IMR-90 (cell line): ENCODE measurements around the gene NKD1. TPM values are rescaled to one million over a fixed set of nuclear protein-coding genes. Genes with fewer than 3 reads are reported as not detected.
A peak's percentile ranks its signal among the peaks of the same experiment; 100 is the strongest.

Experiments
- ATAC-seq: fragments of 200-7000 bp; cut with Tn5 transposase; 2 replicates; pipeline ENCODE4 v1.9.1; 2020; ENCODE audit warnings: low read depth, mild to moderate bottlenecking, moderate library complexity
- BruUV-seq: library from RNA; stranded (reverse); fragments of 400-500 nt; replicated peaks from 2 replicates; lab custom pipeline; 2021; lab: Mats Ljungman, UMichigan
- CTCF ChIA-PET: fragments of 300-600 bp; formaldehyde crosslinking; extraction: SDS; loops from one replicate; lab custom pipeline; 2021; ENCODE audit warnings: antibody characterized with exemption; lab: Yijun Ruan, JAX
- POLR2A ChIA-PET: fragments of 300-600 bp; sonication (Branson Sonifier 250); formaldehyde crosslinking; loops from one replicate; lab custom pipeline; 2022; ENCODE audit warnings: antibody characterized with exemption; ENCODE audit not compliant: unreplicated experiment; lab: Charles Lee
- DNase-seq: peaks from one replicate; pipeline ENCODE4 v3.0.0; 2013
- H2AFZ ChIP-seq: replicated peaks from 2 replicates; pipeline ENCODE3; 2013; ENCODE audit warnings: low read length, mild to moderate bottlenecking; ENCODE audit not compliant: poor library complexity
- H2AK5ac ChIP-seq: 2 replicates; pipeline ENCODE4 v1.6.1; 2013; ENCODE audit warnings: low read depth, low read length, inconsistent platforms
- H2AK9ac ChIP-seq: replicated peaks from 2 replicates; pipeline ENCODE3; 2013; ENCODE audit warnings: mild to moderate bottlenecking, low read depth, low read length, moderate library complexity; ENCODE audit not compliant: poor library complexity
- H2BK120ac ChIP-seq: 2 replicates; pipeline ENCODE4 v1.6.1; 2013; ENCODE audit warnings: low read depth, low read length, inconsistent platforms
- H2BK15ac ChIP-seq: 3 replicates; pipeline ENCODE4 v1.6.1; 2013; ENCODE audit warnings: low read depth, low read length, inconsistent platforms
- H2BK20ac ChIP-seq: 2 replicates; pipeline ENCODE4 v1.6.1; 2013; ENCODE audit warnings: low read depth, mild to moderate bottlenecking, inconsistent platforms, low read length, moderate library complexity
- H2BK5ac ChIP-seq: 2 replicates; pipeline ENCODE4 v1.6.1; 2013; ENCODE audit warnings: mild to moderate bottlenecking, low read depth, low read length, inconsistent platforms; ENCODE audit not compliant: poor library complexity, severe bottlenecking
- H3K14ac ChIP-seq: replicated peaks from 2 replicates; pipeline ENCODE4 v1.6.1; 2013; ENCODE audit warnings: low read depth, low read length, inconsistent platforms
- H3K18ac ChIP-seq: 2 replicates; pipeline ENCODE4 v1.6.1; 2013; ENCODE audit warnings: low read depth, low read length, control low read depth
- H3K23ac ChIP-seq: 2 replicates; pipeline ENCODE4 v1.6.1; 2013; ENCODE audit warnings: low read depth, low read length, inconsistent platforms
- H3K27ac ChIP-seq: 2 replicates; pipeline ENCODE4 v1.5.1; 2013; ENCODE audit warnings: mild to moderate bottlenecking, control low read depth, low read length; ENCODE audit not compliant: insufficient read depth
- H3K27me3 ChIP-seq: 2 replicates; pipeline ENCODE4 v1.6.1; 2013; ENCODE audit warnings: low read length; ENCODE audit not compliant: control insufficient read depth, insufficient read depth
- H3K36me3 ChIP-seq: 2 replicates; pipeline ENCODE4 v1.6.1; 2013; ENCODE audit warnings: low read length, mixed read lengths; ENCODE audit not compliant: control insufficient read depth, insufficient read depth
- H3K4ac ChIP-seq: 2 replicates; pipeline ENCODE4 v1.6.1; 2013; ENCODE audit warnings: low read depth, low read length, inconsistent platforms
- H3K4me1 ChIP-seq: 2 replicates; pipeline ENCODE4 v1.6.1; 2013; ENCODE audit warnings: low read length, mixed read lengths; ENCODE audit not compliant: control insufficient read depth, insufficient read depth
- H3K4me2 ChIP-seq: 2 replicates; pipeline ENCODE4 v1.6.1; 2013; ENCODE audit warnings: low read depth, mild to moderate bottlenecking, control low read depth, low read length, moderate library complexity
- H3K4me3 ChIP-seq: 2 replicates; pipeline ENCODE4 v1.5.1; 2013; ENCODE audit warnings: low read depth, mild to moderate bottlenecking, control low read depth, low read length, moderate library complexity; ENCODE audit not compliant: insufficient read depth
- H3K56ac ChIP-seq: 2 replicates; pipeline ENCODE4 v1.6.1; 2013; ENCODE audit warnings: low read length, inconsistent platforms; ENCODE audit not compliant: insufficient read depth; ENCODE audit errors: extremely low read depth
- H3K79me1 ChIP-seq, 2 experiments: 2 replicates each; pipeline ENCODE4 v1.6.1; 2013; ENCODE audit warnings: low read length in 2 of 2, inconsistent platforms in 1 of 2, low read depth in 1 of 2
- H3K9ac ChIP-seq: 2 replicates; pipeline ENCODE4 v1.6.1; 2013; ENCODE audit warnings: low read depth, low read length, control low read depth
- H3K9me1 ChIP-seq: 2 replicates; pipeline ENCODE4 v1.6.1; 2013; ENCODE audit warnings: low read length, inconsistent platforms; ENCODE audit not compliant: insufficient read depth
- H3K9me3 ChIP-seq: 2 replicates; pipeline ENCODE4 v1.6.1; 2013; ENCODE audit warnings: low read length; ENCODE audit not compliant: control insufficient read depth, insufficient read depth
- H4K20me1 ChIP-seq: 2 replicates; pipeline ENCODE4 v1.6.1; 2013; ENCODE audit warnings: low read length, inconsistent platforms; ENCODE audit not compliant: insufficient read depth
- H4K5ac ChIP-seq: 2 replicates; pipeline ENCODE4 v1.6.1; 2013; ENCODE audit warnings: mild to moderate bottlenecking, low read depth, low read length, control low read depth
- H4K8ac ChIP-seq, 2 experiments: 2 replicates each; pipeline ENCODE4 v1.6.1; 2013; ENCODE audit warnings: low read depth in 2 of 2, low read length in 2 of 2, control low read depth in 1 of 2, inconsistent platforms in 1 of 2
- H4K91ac ChIP-seq: 2 replicates; pipeline ENCODE4 v1.6.1; 2013; ENCODE audit warnings: low read depth, low read length, inconsistent platforms; ENCODE audit not compliant: insufficient read depth
- BHLHE40 ChIP-seq: fragments of 150-350 bp; IDR thresholded peaks from 2 replicates; pipeline ENCODE4 v1.6.1; 2016; ENCODE audit warnings: mild to moderate bottlenecking, low read depth, low read length
- POLR2A ChIP-seq: IDR thresholded peaks from 2 replicates; pipeline ENCODE4 v1.6.1; 2012; ENCODE audit warnings: mild to moderate bottlenecking, low read depth, low read length
- RAD21 ChIP-seq: IDR thresholded peaks from 2 replicates; pipeline ENCODE4 v1.6.1; 2012; ENCODE audit warnings: low read length, improper control_type of control experiment
- RCOR1 ChIP-seq: IDR thresholded peaks from 2 replicates; pipeline ENCODE4 v1.6.1; 2012; ENCODE audit warnings: mild to moderate bottlenecking, low read length, improper control_type of control experiment; ENCODE audit not compliant: insufficient replicate concordance
- SMC3 ChIP-seq: fragments of 150-350 bp; IDR thresholded peaks from 2 replicates; pipeline ENCODE4 v1.6.1; 2016; ENCODE audit warnings: low read depth, mild to moderate bottlenecking, antibody characterized with exemption, low read length, moderate library complexity
- WGBS, 2 experiments: methylation state at CpG; one replicate each; pipeline versions ENCODE4 v1.1.5 to v1.1.7; 2013; ENCODE audit warnings: missing lambda C conversion rate in 2 of 2; ENCODE audit not compliant: insufficient read length in 1 of 2; ENCODE audit errors: extremely low coverage in 2 of 2; 5-methylcytosine and 5-hydroxymethylcytosine counted together
- dilution Hi-C: fragments of 300-500 bp; cut with HindIII; formaldehyde crosslinking; loops from one replicate; pipeline ENCODE4 v1.14.3; 2018; ENCODE audit warnings: low sequenced_read_pairs; ENCODE audit not compliant: unreplicated experiment
- in situ Hi-C: fragments of 300-500 bp; cut with MboI; formaldehyde crosslinking; loops from 3 replicates; pipeline ENCODE4 v1.14.3; 2019; ENCODE audit warnings: low sequenced_read_pairs, inconsistent platforms, mixed read lengths
- intact Hi-C: fragments of 100-400 bp; cut with micrococcal nuclease; formaldehyde crosslinking; loops from 2 replicates; pipeline ENCODE4 v1.10.0; 2022
- polyA plus RNA-seq, 3 experiments: library from polyadenylated mRNA; depleted of rRNA; stranded (reverse); fragments of >200 nt; gene quantifications; 2 replicates each; pipeline ENCODE4 v1.2.3, GENCODE V29; 2012; ENCODE audit warnings: low replicate concordance in 1 of 3
- total RNA-seq: library from RNA; depleted of rRNA; stranded (reverse); fragments of >200 nt; gene quantifications from 2 replicates; pipeline ENCODE4 v1.2.3, GENCODE V29; 2012
- TF ChIP-seq, protein P1 (sequence below): conservative IDR thresholded peaks from 2 replicates; pipeline ENCODE4 v1.5.1; 2012; ENCODE audit warnings: mild to moderate bottlenecking, low read depth, low read length, improper control_type of control experiment

NKD1 gene
- total and polyA plus RNA-seq, 2 of the 4 experiments (the other 2 are of a cell fraction): not detected

DNA sequence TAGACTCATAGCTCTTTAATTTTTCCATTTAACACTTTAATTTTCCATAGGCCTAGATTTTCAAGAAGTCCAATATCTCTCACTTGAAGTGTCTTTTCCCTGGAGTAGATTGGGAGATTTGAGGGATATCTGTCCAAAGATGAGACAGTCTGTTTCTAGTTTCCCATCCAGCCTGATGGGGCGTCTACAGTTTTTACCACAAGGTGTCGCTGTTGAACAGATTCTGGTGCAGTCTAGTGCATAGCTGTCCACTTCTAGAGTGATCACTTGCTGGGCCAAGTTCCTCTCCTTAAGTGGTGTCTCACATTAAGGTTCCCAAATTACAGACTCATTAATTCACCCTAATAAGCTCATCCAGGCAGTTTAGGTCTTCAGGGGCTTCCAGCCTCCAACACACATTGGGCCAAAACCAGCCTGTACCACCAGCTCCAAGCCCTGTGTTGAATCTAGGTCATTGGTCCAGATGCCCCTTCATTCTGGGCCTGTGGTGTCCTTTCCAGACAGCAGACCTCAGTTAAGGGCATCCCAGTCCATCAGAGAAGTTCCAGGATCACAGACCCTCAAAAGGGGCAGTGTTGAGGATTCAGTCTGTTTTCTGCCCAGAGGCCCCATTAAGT, 123.6 kb downstream of the NKD1 start:
- ChIA-PET CTCF (interaction anchor here (1.8 kb wide), 1 partner anchor 135 kb away, joined by 7 read pairs; no protein-coding TSS in a partner anchor), POLR2A (no interaction called here)
- H3K9me1 ChIP-seq: no peaks in the 10 kb centered on the region
- no peak overlapping the region for H2BK5ac ChIP-seq
- 36% methylated on average over 2 of the region's 2 CpGs; no CpG with 5 or more reads in 1 of the 2 experiments for WGBS, 2 experiments
- H2AFZ ChIP-seq: no peak overlapping the region
- intact Hi-C loops: loop anchor here (1.0 kb wide), 1 partner anchor 135 kb away; no protein-coding TSS in a partner anchor
- H3K4me1 ChIP-seq: no peaks in the 10 kb centered on the region
- no peak for ATAC-seq
- H3K14ac ChIP-seq: no peak overlapping the region
- H2AK5ac ChIP-seq: no peak overlapping the region
- no peak overlapping the region for H3K4ac ChIP-seq
- H3K23ac ChIP-seq: no peak overlapping the region
- H2BK20ac ChIP-seq: no peak overlapping the region
- no peak overlapping the region for H3K9ac ChIP-seq
- H3K27ac ChIP-seq: no peak overlapping the region
- H4K8ac ChIP-seq: no peak overlapping the region
- H2BK120ac ChIP-seq: no peak overlapping the region
- no peaks in the 10 kb centered on the region for H3K79me1 ChIP-seq
- no peak overlapping the region for H3K56ac ChIP-seq
- no peak overlapping the region for H2AK9ac ChIP-seq
- no TSS peak for BruUV-seq
- H3K18ac ChIP-seq: no peak overlapping the region
- H3K27me3 ChIP-seq: peaks cover 5% of the 10 kb centered on the region
- no peak overlapping the region for H3K4me3 ChIP-seq
- H4K20me1 ChIP-seq: no peaks in the 10 kb centered on the region
- H2BK15ac ChIP-seq: no peak overlapping the region
- no peak overlapping the region for H4K91ac ChIP-seq
- no peaks in the 10 kb centered on the region for H3K36me3 ChIP-seq
- dilution Hi-C loops: no loop called here
- no peak overlapping the region for H3K4me2 ChIP-seq
- H4K5ac ChIP-seq: no peak overlapping the region
- H3K9me3 ChIP-seq: peaks cover 23% of the 10 kb centered on the region
- DNase-seq: peak; percentile 16
- in situ Hi-C loops: loop anchor here (25.0 kb wide), 1 partner anchor 459 kb away; no protein-coding TSS in a partner anchor
- TF ChIP-seq RCOR1: no peak
- TF ChIP-seq POLR2A: no peak
- TF ChIP-seq BHLHE40: no peak
- TF ChIP-seq, protein P1, sequence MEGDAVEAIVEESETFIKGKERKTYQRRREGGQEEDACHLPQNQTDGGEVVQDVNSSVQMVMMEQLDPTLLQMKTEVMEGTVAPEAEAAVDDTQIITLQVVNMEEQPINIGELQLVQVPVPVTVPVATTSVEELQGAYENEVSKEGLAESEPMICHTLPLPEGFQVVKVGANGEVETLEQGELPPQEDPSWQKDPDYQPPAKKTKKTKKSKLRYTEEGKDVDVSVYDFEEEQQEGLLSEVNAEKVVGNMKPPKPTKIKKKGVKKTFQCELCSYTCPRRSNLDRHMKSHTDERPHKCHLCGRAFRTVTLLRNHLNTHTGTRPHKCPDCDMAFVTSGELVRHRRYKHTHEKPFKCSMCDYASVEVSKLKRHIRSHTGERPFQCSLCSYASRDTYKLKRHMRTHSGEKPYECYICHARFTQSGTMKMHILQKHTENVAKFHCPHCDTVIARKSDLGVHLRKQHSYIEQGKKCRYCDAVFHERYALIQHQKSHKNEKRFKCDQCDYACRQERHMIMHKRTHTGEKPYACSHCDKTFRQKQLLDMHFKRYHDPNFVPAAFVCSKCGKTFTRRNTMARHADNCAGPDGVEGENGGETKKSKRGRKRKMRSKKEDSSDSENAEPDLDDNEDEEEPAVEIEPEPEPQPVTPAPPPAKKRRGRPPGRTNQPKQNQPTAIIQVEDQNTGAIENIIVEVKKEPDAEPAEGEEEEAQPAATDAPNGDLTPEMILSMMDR: peak; percentile 42
- TF ChIP-seq SMC3: peak; percentile 43
- peak; percentile 38 for TF ChIP-seq RAD21
